Glomerular endothelial cell (primary cell): ENCODE data around the gene RBP3. TPM values are rescaled to one million over a fixed set of nuclear protein-coding genes. Genes with fewer than 3 reads are reported as not detected.

Experiments
- DNase-seq: peaks from one replicate; pipeline ENCODE4 v3.0.0-alpha.2; 2011; ENCODE audit warnings: low read depth, low spot score; ENCODE audit errors: extremely low read depth
- total RNA-seq: library from RNA; depleted of rRNA; stranded (reverse); fragments of >200 nt; gene quantifications from 2 replicates; pipeline ENCODE4 v1.2.3, GENCODE V29; 2015

RBP3 gene
- total RNA-seq, 1 donor from 2014 or later: not detected

GRCh38 chr10:47354165-47354564 lies 6.0 kb downstream of the RBP3 start:
- DNase-seq: no peak

- DNase-seq: no peak
Observed at GRCh38 chr10:47354900-47355299, 6.7 kb downstream of the RBP3 start.

GRCh38 chr10:47356708-47357107 lies 8.5 kb downstream of the RBP3 start:
- DNase-seq: no peak

- no peak for DNase-seq
Observed at GRCh38 chr10:47357131-47357582, 9.0 kb downstream of the RBP3 start.

- no peak for DNase-seq
Observed at GRCh38 chr10:47357911-47358310, 9.7 kb downstream of the RBP3 start.

- no peak for DNase-seq
Observed at GRCh38 chr10:47358457-47358856, 10.3 kb downstream of the RBP3 start.

GRCh38 chr10:47359101-47359500 lies 10.9 kb downstream of the RBP3 start:
- DNase-seq: no peak

GRCh38 chr10:47359626-47360418 lies 11.7 kb downstream of the RBP3 start:
- DNase-seq: no peak

GRCh38 chr10:47360419-47361040 lies 12.4 kb downstream of the RBP3 start:
- no peak for DNase-seq

GRCh38 chr10:47361293-47361692 lies 13.1 kb downstream of the RBP3 start:
- no peak for DNase-seq

- no peak for DNase-seq
Observed at GRCh38 chr10:47362199-47362598, 14.0 kb downstream of the RBP3 start.

GRCh38 chr10:47363781-47364180 lies 15.6 kb downstream of the RBP3 start:
- DNase-seq: no peak

- no peak for DNase-seq
Observed at GRCh38 chr10:47364366-47364765, 16.2 kb downstream of the RBP3 start.

- no peak for DNase-seq
Observed at GRCh38 chr10:47364911-47365310, 16.7 kb downstream of the RBP3 start.

- no peak for DNase-seq
Observed at GRCh38 chr10:47365431-47366180, 17.4 kb downstream of the RBP3 start.

GRCh38 chr10:47366181-47366631 lies 18.0 kb downstream of the RBP3 start:
- no peak for DNase-seq

GRCh38 chr10:47366731-47367460 lies 18.7 kb downstream of the RBP3 start:
- DNase-seq: no peak

GRCh38 chr10:47367646-47368045 lies 19.5 kb downstream of the RBP3 start:
- no peak for DNase-seq

GRCh38 chr10:47368431-47369180 lies 20.4 kb downstream of the RBP3 start:
- no peak for DNase-seq

- DNase-seq: no peak
Observed at GRCh38 chr10:47369251-47369894, 21.2 kb downstream of the RBP3 start.
